Stimulated activated CD8-positive, alpha-beta memory T cell treated with anti-CD3 and anti-CD28 coated beads, Interleukin-2, amount 100 ng/mL, for 48 hours (primary cell): ENCODE data around the gene SLC16A5.
"Not testable (repeated sequence)": the region's sequence is repeated elsewhere in the genome, so short reads cannot be mapped to it uniquely, and the experiment has no call there.

Experiments used
- DNase-seq, 2 donors: peaks; one replicate each; pipeline ENCODE4 v3.0.0-alpha.2; 2020; ENCODE audit warnings: low read depth in 2 of 2

The SLC16A5 gene

GRCh38 chr17:75132018-75133000 is 44.6 kb downstream of the SLC16A5 start:
- not testable (repeated sequence) for DNase-seq

DNA sequence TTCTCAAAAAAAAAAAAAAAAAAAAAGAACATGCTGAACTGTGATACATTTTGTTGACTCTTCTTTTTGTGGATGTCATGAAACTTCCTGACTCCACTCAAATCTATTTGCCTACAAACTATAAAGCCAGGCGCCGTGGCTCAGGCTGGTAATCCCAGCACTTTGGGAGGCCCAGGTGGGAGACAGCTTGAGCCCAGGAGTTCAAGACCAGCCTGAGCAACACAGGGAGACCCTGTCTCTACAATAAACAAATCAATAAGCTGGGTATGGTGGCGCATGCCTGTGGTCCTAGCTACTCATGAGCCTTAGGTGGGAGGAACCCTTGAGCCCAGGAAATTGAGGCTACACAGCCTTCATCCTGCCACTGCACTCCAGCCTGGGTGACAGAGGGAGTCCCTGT is 45.2 kb downstream of the SLC16A5 start:
- no peak for DNase-seq

GRCh38 chr17:75133607-75134347 is 46.0 kb downstream of the SLC16A5 start:
- not testable (repeated sequence) for DNase-seq

GRCh38 chr17:75135452-75135851 is 47.7 kb downstream of the SLC16A5 start:
- no peak for DNase-seq

- DNase-seq, result no peak
Measured at GRCh38 chr17:75135946-75136345, 48.2 kb downstream of the SLC16A5 start.

DNA sequence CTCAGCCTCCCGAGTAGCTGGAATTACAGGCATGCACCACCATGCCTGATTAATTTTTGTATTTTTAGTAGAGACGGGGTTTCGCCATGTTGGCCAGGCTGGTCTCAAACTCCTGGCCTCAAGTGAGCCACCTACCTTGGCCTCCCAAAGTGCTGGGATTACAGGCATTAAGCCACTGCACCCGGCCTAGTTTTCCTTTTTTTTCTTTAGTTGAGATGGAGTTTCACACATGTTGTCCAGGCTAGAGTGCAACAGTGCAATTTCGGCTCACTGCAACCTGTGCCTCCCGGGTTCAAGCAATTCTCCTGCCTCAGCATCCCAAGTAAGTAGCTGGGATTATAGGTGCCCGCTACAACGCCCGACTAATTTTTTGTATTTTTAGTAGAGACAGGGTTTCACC is 50.0 kb downstream of the SLC16A5 start:
- DNase-seq, result not testable (repeated sequence)

DNA sequence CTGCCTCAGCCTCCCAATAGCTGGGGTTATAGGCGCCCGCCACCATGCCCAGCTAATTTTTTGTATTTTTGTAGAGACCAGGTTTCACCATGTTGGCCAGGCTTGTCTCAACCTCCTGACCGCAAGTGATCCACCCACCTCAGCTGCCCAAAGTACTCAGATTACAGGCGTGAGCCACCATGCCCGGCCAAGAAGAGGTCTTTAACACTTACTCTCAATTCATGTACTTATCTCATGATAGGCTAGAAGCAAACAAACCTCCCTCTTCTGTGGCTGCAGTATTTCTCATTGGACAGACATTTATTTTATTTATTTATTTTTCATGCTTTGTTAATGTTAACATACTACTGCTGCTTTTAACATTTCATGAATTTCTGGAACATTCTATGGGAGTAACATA is 50.8 kb downstream of the SLC16A5 start:
- DNase-seq, result no peak

DNA sequence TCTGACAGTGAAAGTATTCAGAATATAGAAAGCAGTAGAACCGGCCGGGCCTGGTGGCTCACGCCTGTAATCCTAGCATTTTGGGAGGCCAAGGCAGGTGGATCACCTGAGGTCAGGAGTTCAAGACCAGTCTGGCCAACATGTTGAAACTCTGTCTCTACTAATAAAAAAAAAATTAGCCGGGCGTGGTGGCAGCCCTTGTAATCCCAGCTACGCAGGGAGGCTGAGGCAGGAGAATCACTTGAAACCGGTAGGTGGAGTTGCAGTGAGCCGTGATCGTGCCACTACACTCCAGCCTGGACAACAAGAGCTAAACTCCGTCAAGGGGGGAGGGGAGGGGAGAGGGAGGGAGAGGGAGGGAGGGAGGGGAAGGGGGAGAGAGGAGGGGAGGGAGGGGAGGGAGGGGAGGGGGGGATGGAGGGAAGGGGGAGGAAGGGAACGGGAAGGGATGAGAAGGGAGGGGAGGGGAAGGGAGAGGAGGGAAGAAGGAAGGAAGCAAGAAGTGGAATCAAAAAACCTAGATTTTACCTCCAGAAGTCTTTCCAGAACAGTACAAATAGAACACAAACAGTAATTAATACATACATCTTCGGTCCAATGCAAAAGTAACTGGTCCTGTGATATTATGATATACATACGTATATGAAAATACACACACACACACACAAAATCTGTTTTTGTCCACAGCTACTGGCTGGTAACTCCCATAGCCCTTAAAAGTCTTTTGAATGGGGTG is 54.6 kb downstream of the SLC16A5 start:
- no peak for DNase-seq

DNA sequence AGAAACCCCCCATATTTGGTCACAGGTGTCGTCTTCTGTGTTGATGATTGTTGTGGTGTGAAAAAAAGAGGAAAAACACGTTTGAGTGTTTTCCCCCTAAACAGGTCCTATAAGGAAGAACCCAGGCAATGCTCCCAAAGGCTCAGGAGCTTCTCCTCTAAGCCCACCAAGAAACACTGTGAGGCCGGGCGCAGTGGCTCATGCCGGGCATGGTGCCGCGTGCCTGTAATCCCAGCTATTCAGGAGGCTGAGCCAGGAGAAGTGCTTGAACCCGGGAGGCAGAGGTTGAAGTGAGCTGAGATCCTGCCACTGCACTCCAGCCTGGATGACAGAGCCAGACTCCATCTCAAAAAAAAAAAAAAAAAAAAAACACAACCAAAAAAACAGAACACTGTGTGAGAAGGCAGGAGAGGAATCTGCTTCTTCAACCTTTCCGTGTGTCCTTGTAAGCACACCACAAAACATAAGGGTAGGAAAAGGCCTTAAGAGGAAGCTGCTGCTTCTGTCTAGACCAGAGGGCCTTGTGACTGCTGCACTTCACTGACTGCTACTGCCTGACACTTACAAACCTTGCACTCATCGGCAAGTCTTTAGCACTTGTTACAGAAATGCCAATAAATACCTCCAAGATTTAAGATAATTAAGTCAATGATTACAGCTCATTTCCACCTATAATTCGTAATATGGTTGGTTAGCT is 57.2 kb downstream of the SLC16A5 start:
- DNase-seq, result no peak

GRCh38 chr17:75146592-75146991 is 58.8 kb downstream of the SLC16A5 start:
- no peak for DNase-seq

- no peak for DNase-seq
Measured at GRCh38 chr17:75147878-75148546, 60.3 kb downstream of the SLC16A5 start.

DNA sequence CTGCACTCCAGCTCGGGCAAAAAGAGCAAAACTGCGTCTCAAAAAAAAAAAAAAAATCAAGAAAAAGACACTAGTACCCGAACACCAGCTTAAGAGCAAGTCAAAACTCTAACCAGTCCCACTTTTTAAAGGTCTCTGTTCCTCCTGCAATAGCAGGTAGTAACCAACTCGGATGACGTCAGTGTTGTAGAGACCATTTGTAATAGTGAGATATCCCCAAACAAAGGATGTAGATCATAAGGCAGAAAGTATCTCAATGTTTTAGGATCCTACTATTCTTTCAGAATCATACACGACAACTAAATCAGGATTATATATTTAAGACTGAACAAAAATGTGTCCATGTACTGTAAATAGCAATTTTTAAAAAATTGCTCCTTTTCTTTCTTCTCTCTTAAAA is 64.2 kb downstream of the SLC16A5 start:
- no peak for DNase-seq

- no peak for DNase-seq
Measured at GRCh38 chr17:75152523-75152921, 64.8 kb downstream of the SLC16A5 start.

GRCh38 chr17:75152922-75153779 is 65.4 kb downstream of the SLC16A5 start:
- DNase-seq, result no peak

- no peak for DNase-seq
Measured at GRCh38 chr17:75153780-75154194, 66.0 kb downstream of the SLC16A5 start.

DNA sequence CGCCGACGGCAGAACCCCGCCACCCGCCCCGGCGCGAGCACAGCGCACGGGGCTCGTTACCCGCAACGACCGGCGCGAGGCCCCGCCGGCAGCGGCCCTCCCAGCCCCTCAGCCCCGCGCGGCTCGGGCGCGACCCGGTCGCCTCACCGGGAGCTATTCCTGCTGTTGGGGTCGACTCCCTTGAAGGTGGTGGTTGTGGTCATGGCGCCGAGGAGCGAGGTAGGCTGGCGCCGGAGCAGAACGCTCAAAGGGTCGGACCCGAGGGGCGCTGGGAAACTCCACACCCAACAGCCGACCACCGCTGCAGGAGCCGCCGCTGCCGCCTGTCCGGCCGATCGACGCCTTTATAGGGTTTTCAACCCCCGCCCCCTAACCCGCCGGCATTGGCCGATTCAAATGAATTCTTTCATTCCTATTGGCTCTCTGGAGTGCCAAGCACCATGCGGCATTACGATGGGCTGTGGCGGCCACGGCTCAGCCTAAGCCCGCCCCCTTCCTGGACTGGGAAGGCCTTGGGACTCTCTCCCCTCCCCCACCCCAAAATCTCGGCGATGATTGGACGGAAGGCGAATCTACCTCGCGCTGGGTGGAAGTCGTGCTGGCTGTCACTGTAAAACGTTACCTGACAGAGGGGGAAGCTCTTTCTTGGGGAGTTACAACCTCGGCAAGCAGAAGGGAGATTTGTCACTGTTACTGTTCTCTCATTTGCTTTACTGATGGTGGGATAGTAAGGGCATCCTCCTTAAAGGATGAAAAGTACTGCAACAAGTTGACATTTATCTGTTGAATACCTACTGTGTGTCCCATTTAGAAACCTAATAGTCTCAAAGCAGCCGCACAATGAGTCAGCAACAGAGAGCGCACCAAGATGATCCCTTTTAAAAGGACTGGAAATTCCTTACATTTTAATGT is 66.7 kb downstream of the SLC16A5 start, which contains the start of gene JPT1:
TSS of gene JPT1 (minus strand) at position 318 of the 912 bp plus-strand sequence. CDS start at position 203, 115 bp downstream.
- DNase-seq, result peak; percentile 97 to 98

DNA sequence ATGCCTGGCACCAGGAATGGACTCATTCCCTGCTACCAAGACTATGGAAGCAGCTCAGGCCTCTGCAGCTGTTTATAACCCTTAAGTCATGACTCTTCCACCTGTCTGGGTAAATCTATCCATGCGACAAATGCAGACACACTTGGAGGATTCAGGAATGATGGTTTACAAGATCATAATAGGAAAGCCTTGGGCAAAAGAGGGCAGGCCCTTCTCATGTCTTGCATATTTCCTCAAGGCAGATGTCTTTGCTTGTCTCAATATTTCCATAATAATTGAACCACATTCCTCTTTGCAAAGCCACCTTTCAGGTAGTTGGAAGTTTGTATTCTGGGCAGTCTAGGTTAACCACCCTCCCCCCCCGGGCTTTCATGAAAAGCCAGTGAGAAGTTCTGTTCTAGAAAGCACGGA is 67.4 kb downstream of the SLC16A5 start:
- DNase-seq, result no peak
